Pons (tissue), 1 donor: ENCODE measurements around the gene CTRB2.
"Not testable (repeated sequence)": the region's sequence is repeated elsewhere in the genome, so short reads cannot be mapped to it uniquely, and the experiment has no call there.

Source experiments
- DNase-seq: peaks from one replicate; pipeline ENCODE4 v3.0.0-alpha.2; 2016; ENCODE audit warnings: low spot score

The CTRB2 gene

DNA sequence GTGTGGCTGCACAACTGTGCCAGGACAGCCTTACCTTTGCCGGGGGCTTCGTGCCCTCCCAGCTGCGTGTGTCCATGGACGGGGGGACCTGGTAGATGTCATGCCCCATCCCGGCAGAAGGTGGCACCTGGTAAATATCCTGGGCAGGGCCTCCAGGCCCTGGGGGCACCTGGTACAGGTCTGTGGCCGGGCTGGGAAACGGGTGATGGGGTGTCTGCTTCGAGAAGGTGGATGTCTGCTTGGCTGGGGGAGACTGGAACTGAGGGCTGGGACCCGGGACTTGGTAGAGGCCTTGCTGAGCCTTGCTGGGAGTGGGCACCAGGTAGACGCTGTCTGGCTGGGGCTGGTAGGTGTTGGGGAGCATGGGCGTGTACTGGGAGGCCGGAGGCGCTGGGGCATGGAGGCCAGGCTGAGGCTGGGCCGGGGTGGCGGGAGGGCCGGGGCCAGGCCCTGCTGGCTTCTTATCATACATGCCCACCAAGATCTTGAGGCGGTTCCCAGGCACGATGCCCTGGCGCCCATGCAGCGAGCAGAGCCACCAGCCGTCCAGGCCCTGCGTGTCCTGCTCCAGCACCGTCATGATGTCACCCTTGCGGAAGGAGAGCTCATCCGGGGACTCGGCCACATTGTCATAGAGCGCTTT is 35.6 kb upstream of the CTRB2 start:
- DNase-seq: not testable (repeated sequence)

DNA sequence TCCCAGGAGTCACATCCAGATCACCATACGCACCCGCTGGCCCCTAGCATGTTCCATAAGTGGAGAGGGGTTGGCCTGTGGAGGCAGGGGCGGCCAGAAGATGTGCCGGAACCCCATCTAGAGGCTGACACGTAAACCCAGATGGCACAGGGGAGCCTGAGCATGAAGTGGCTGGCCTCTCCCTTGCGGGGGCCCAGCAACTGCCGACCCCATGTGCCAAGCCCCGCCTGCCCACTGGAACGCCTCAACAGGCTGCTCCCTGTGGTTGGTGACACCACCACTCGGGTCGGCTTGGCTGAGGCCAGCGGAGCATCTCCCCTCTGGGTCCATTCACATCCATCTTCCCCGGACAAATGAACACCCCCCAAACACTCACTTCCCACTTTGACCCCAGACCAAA is 35.0 kb upstream of the CTRB2 start:
- no peak for DNase-seq

DNA sequence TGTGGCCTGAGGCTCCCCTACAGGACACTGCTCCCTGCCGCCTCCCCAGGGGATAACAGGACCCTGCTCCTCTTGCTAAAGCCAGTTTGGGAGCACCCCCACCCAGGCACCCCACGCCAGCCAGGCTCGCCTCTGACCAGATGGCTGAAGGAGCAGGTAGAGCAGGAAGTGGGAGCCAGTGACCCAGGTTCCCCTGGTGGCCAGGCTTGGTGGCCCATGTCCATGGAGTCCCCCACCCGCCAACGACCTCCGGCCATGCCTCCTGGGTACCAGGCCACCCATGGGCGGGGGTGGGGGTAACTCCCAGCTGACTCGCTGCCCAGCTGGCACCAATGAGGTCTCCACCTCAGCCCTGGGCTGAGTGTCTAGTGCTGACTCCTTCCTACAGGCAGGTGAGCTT is 34.5 kb upstream of the CTRB2 start:
- DNase-seq: no peak

DNA sequence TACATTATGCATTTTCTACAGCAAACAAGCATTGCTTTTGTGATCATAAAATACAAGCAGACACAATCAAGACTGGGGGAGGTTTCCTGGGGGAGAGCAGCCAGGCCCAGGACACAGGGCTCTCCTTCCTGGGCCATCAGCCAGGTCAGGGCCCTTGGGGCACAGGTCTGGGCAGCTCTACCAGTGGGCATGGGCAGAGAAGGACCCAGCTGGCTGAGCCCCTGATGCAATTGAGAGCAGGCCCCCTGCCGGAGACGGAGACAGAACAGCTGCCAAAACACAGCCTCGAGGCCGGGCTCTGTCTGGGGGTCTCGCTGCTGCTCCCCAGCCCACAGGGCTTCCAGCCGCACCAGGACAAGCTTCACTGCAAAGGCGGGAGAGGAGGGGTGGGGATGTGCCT is 33.7 kb upstream of the CTRB2 start:
- not testable (repeated sequence) for DNase-seq

DNA sequence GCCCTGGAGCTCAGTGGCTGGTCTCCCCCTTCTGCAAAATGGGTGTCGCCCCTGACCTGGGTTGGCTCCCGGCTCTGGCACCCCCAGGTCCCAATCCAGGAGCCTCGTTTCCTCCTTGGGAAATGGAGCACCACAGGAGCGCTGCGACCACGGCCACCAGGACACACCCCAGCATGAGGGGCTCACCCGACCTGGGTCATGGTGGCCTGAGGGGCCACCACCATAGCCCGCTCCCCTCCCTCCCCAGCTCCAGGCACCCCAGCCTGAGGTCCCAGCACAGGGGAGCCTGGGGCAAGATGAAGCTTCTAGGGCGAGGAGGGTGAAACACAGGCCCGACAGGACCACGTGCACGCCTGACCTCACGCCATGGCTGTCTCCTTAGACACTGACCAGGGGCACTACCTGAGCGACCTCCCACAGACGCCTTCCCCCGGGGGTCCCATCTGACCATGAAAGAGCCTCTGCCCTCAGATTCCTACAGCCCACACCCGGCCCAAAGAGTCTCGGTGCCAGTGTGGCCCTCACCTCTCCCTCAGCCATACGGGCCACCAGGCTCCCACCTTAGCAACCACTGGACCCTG is 32.7 kb upstream of the CTRB2 start:
- no peak for DNase-seq

DNA sequence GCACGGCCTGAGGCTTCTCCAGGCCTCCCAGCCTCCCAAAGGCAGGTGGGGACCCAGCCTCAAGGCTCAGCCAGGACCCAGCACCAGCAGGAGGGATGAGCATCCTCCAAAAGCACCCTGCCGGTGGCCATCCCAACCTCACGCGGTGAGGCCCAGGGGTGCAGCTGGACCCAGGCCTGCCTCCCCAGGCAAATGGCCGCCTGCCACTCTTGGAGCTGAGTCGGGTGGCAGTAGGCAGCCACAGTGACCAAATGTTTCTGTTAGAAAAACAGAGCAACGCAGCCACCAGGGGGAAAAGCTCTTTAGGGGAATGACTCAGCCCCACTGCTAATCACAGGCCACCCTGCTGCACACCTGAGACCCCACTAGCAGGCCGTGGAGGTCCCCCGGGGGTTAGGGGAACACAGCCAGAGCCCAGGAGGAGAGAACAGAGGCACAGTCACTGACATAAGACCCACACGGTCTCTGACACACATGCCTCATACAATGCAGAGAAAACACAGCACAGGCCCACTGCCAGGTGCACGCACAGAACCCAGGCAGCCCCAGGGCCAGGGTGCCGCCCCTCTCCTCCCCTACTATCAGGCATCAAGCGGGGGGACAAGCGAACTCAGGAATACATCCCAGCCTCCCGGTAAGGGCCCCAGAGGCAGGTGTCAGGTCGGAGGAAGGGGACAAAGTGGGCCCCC is 32.0 kb upstream of the CTRB2 start:
- DNase-seq: no peak

DNA sequence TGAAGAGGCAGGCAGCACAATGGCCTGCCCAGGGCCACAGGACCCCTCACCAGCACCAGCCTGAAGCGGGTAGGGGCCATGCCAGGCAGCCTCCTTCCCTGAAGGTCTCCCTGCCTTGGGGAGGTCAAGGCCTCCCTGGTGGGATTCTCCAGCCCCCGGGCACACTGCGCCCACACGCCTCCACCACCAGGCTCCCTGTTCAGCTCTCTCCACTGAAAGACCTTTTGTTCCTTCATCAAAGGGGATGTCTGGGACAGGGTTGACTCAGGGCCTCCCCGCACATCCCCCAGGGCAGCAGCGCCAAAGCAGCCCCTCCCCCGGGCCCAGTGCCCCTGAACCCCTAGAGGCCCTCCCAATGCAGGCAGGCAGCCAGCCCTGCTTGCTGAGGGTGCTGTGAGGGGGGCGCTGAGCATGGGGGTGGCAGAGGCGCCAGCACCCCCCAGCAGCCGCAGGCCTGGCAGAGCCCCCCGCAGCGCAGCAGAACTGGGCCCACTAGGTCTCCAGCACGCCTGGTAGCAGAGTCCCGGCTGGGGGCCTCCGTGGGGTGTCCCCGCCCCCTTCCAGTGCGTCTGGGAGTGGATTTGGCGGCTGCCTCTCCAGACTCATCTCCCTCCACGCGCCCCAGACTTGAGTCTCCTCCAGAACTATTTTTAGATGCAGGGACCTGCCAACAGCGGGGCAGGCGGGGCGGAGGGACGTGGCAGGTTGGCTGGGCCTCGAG is 31.3 kb upstream of the CTRB2 start:
- peak; percentile 90 for DNase-seq

DNA sequence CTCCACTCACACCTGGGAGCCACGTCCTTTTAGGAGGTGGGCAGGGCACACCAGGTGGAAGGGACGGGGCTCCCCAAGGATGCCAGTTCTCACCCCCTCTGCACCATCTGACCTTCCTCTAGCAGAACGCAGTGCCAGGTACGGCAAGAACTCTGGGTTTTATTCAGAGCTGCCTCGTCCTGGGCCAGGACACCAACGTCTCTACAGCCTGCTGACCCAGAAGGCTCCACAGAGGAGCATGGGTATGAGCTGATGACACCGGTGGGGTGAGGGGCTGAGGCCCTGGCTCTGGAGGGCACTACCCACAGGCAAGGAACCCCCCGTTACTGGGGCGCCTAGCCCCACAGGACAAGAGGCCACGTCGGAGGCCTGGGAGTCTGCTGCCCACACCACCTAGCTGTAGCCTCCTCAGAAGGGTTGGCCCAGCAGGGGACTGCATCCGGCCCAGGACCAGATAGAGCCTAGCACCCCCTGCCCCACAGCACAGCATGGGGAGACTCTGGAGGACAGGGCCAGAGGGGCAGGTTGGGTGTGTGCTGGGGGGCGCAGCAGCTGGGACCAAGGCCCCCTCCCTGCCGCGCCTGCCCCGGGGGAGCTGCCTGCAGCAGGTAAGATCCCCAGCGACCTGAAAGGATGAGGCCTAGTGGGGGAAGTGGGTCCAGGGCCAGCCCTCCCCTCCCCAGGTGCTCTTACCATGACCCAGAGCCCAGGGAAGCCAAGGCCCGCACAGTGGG is 30.6 kb upstream of the CTRB2 start:
- DNase-seq: no peak

DNA sequence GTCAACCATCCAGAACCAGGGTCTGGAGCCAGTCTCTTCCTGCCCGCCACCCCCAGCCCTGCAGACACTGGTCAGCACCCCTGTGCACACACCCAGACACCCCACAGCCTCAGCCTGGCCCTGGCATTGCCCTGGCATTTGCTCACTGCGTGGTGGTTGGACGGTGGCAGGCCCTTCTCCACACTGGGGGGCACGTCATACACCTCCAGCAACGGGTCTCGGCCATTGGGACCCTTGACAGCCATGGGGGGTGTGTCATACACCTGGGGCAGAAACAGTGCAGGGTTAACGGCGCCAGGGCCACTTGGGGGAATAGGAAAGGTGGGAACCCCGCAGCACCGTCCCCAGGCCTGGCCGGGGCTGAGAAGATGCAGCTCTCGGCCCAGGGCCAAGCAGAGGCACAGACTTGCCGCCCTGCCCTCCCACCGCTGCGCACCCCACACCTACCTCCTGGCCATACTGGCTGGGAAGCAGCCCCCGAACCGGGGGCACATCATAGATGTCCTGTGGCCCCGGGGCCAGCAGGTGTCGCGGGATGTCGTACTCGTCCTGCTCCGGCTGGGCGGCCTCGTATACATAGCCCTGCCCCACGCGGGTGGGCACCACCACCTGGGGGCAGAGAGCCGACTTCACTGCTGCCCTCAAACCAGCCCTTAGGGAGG is 29.9 kb upstream of the CTRB2 start:
- DNase-seq: no peak

DNA sequence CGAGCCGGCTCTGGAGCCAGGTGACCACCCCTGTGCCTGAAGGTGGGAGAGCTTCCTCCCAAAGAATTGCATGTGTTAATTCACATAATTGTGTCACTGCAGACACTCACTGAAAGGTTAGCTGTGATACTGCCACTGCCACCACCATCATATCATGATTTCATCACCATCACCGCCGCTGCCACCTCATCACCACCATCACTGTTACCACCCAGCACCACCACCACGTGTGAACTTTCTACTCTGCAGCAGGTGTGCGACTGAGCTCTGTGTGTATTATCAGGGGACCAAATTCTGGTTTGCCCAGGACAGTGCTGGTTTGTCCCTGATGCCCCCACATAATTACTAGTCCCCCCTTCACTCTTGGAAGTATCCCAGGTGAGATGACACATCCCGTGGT is 29.3 kb upstream of the CTRB2 start:
- DNase-seq: no peak

DNA sequence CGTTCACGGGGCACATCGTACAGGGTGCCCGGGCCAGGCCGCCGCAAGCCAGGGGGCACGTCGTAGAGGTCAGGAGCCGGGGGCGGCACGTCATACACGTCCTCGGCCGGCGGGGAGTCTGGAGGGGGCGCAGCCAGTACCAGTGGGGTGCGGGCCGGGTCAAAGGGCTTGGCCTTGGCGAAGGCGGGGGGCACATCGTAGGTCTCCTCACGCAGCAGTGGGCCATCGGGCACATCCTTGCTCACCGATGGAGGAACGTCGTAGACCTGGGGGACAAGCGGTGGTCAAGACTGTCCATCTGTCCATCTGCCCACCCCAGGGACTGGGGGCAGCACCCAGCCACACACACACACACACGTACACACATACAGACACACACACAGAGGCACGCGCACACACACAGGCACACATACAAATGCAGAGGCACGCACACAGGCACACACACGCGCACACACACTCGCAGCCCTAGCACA is 28.8 kb upstream of the CTRB2 start:
- no peak for DNase-seq

DNA sequence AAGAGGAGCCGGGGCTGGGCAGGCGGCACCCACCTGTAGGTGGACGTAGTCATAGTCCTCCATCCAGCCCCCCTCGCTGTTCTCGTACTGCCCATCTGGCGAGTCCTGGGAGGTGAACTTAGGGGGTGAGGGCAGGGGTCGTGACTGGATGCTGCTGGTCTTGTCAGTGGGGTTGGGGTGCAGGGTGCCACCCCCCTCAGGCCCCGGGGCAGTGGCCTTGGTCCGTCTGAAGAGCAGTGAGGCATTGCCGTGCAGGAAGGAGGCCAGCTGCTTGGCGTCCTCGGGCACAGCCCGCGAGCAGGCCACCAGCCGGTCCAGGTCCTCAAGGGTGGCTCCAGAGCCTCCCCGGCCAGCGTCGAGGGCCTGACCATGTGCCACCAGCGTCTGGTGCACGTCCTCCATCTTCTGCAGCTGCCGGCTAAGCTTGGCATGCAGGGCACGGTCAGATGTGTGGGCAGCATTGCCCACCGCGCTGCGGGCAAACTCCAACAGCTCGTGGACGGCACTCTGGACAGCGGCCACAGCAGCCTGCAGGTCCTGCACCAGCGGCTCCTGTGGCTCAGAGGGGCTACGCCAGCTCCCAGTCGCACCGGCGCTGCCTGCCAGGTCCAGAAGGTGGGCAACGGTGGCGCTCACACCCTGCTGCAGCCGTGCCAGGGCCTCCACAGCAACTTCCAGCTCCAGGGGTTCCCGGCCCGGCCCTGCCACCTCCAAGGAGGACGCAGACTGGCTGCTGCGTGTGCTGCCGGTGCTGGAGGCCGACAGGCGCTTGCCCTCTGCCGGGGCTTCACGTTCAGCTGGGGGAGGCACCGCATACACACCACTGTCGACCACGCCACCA is 28.1 kb upstream of the CTRB2 start:
- no peak for DNase-seq

DNA sequence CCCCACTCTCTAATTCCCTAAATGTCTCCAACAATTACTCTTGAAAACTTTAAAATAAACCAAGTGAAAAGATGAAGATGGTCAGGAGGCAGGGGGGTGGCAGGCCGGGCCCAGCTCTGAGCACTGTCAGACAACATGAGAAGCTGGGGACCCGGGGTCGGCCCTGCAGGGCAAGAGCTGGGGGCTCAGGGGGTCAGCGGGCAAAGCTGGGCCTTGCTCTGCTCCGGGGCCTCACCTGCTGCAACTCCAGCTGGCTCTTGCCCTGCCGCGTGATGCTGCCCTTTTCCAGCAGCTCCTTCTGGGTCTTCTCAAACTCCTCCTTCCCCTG is 26.6 kb upstream of the CTRB2 start:
- DNase-seq: no peak

DNA sequence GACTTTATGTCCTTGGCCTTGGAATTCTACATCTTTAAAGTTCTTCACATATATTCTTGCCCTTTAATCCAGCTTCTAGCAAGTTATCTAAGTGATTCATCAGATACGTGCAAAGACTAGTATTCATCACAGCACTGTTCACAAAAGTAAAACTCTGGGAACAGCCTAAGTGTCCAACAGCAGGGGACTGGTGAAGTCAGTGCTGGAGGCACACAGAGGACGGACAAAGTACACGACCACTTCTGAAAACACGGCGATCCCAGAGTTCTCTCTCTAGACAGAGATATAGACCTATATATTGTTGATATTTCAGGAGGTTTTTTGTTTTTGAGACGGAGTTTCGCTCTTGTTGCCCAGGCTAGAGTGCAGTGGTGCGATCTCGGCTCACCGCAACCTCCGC is 24.6 kb upstream of the CTRB2 start:
- DNase-seq: no peak

DNA sequence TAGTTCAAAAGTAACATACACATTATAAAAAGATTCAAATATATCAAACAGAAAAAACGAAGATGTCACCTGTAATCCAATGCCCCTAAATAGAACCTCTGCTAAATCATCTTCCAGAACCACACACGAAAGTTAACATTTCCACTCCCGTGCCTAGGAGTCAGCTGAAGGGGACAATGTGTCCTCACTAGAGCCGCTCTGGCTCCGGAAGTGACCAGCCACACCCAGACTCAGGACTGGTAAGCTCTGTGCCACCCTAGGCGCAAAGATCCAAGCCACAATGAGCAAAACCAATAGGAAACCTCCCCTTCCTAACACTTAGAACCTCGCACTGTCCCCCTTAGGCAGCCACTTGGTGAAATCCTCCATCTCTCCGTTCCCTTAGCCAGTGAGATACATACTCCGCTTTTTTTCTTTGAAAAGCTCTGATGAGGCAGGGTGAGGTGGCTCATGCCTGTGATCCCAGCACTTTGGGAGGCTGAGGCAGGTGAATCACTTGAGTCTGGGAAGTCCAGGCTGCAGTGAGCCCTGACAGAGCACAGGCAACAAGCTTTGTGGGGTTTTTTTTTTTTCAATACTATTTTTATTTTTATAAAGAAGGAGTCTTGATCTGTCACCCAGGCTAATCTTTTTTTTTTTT is 23.6 kb upstream of the CTRB2 start:
- no peak for DNase-seq

DNA sequence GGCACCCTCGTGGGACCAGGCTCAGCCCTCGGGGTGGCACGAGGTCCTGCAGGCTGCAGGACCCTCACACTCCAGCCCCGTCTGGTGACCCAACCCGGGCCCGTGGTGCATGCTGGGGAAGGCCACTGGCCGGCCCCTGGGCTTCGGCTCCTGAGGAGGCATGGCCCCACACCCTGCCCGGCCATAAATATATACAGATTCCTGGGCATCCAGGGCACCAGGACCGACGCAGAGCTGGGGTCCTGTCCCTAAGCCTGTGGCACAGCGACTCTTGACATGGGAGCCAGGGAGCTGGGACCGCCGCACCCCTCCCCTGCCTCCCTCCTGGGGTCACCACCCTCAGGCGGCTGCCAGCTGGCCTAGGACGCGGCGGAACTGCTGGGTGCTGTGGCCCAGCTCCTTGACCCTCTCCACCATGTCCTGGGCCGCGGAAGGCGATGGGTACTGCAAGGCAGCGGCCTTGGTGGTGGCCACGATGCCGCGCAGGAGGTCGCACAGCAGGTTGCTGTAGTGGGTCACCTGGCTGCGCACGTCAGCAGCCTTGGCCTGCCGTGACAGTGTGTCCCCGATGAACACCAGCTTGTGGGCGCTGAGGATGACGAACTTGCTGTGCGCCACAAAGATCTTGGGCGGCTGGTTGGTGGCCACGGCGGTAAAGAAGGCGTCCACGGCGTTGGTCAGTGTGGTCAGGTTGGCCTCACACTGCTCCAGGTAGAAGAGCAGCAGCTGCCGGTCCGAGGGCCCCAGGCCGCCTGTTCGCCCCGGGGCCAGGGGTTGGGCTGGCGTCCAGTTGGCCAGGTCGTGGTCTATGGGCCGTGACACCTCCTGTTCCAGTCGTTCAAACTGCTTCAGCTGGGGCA is 22.4 kb upstream of the CTRB2 start:
- DNase-seq: no peak

DNA sequence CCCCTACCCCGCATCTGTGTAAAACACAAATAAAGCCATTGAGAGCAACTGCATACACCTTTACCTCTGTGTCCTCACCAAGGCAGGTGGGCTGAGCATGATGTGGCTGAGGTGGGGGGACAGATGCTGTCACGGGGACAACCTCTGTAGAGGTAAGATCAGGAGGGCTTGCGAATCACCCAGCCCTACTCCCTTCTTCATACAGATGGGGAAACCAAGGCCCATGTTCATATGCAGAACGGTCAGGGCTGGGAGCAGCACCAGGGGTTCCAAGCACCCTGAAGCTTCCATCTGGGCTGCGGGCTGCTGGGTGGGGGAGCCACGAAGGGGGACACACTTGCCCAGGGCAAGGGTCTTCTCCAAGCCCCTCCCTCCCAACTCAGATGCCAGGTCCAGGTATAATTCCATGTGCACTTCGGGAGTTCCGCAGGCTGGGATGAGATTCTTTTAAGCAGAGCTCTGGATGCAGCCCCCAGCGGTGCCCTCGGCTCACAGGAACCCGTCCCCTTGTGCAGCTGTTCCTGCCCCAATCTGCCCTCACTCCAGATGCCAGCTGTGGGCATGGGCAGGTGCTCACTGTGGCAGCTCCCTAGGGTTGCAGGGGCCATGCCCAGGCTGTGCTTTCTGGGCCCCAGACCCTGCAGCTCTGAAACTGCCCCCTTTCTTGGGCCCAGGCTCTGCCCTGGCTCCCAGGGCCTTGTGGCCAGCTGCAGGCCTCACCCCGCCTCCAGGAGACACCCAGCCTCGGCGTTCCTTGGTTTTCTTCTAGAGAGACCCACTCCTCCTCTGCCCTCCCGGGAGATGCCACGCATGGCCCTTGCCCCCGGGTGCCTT is 21.4 kb upstream of the CTRB2 start:
- no peak for DNase-seq

DNA sequence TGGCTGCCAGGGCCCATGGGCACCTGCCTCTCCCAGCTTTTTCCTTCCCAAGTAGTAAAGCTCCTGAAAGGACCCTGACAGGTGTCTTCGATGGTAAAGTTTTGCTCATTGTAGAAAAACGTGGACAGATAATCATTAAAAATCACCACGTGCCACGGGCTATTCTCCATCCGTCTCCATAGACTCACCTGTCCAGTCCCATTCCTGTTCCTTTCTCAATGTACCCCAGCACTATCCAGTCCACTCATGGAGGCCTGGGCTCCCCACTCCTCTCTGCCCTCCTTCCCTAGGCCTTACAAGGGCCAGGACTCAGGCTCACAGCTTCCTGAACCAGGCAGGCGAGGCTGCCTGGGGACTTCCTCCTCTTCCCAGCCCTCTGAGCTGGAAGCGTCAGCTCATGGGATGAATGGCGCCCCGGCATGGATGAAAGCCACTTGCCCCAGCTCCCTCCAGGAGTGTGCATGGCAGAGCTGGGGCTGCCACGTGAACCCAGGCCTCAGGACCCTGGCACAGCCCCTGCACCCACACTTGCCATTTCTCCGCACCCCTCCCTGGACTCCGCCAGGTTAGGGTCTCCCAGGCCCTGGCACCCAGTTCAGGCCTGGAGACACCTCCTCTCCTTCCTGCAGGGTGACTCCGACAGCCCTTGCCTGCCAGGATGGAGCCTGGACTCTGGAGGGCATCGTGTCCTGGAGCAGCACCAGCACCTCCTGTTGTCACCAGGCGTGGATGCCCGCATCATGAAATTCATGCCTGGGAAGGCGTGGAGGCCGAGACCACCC is 20.6 kb upstream of the CTRB2 start:
- no peak for DNase-seq
